GM23248 (cell line): Measurements from ENCODE around the gene VCL. TPM values are rescaled to one million over a fixed set of nuclear protein-coding genes. Genes with fewer than 3 reads are reported as not detected.

Experiments used
- DNase-seq: peaks from one replicate; pipeline ENCODE4 v3.0.0-alpha.2; 2015
- H2AFZ ChIP-seq: fragments of 200-600 bp; sonication (generic); 2 replicates; pipeline ENCODE4 v1.6.1; 2016; ENCODE audit warnings: antibody characterized with exemption
- H3F3A ChIP-seq: fragments of 200-600 bp; sonication (generic); 2 replicates; pipeline ENCODE4 v1.6.1; 2016; ENCODE audit warnings: mild to moderate bottlenecking, antibody characterized with exemption, mixed run types; ENCODE audit not compliant: insufficient read depth
- H3K27ac ChIP-seq: fragments of 200-600 bp; sonication (generic); 2 replicates; pipeline ENCODE4 v1.5.1; 2016; ENCODE audit warnings: mild to moderate bottlenecking
- H3K27me3 ChIP-seq: fragments of 200-600 bp; sonication (generic); replicated peaks from 2 replicates; pipeline ENCODE4 v1.6.1; 2016; ENCODE audit warnings: mild to moderate bottlenecking; ENCODE audit not compliant: insufficient read depth
- H3K36me3 ChIP-seq: fragments of 200-600 bp; sonication (generic); 2 replicates; pipeline ENCODE4 v1.6.1; 2016; ENCODE audit warnings: low read depth, mild to moderate bottlenecking
- H3K4me1 ChIP-seq: fragments of 200-600 bp; sonication (generic); 2 replicates; pipeline ENCODE4 v1.6.1; 2016; ENCODE audit warnings: mild to moderate bottlenecking; ENCODE audit not compliant: insufficient read depth
- H3K4me2 ChIP-seq: fragments of 200-600 bp; sonication (generic); one replicate; pipeline ENCODE4 v1.6.1; 2016; ENCODE audit warnings: mild to moderate bottlenecking; ENCODE audit not compliant: unreplicated experiment
- H3K4me3 ChIP-seq: fragments of 200-600 bp; sonication (generic); 2 replicates; pipeline ENCODE4 v1.5.1; 2016; ENCODE audit warnings: mild to moderate bottlenecking
- H3K79me2 ChIP-seq: fragments of 200-600 bp; sonication (generic); 2 replicates; pipeline ENCODE4 v1.6.1; 2016; ENCODE audit warnings: mild to moderate bottlenecking; ENCODE audit not compliant: insufficient read depth
- H3K9ac ChIP-seq: fragments of 200-600 bp; sonication (generic); 2 replicates; pipeline ENCODE4 v1.6.1; 2016; ENCODE audit warnings: mild to moderate bottlenecking
- H3K9me2 ChIP-seq: fragments of 200-600 bp; sonication (generic); 2 replicates; pipeline ENCODE4 v1.6.1; 2016; ENCODE audit warnings: mixed run types, mild to moderate bottlenecking, moderate library complexity; ENCODE audit not compliant: insufficient read depth
- H3K9me3 ChIP-seq: fragments of 200-600 bp; sonication (generic); one replicate; pipeline ENCODE4 v1.6.1; 2017; ENCODE audit warnings: low read depth
- H4K20me1 ChIP-seq: fragments of 200-600 bp; sonication (generic); 2 replicates; pipeline ENCODE4 v1.6.0; 2016; ENCODE audit not compliant: insufficient read depth
- EZH2 ChIP-seq: fragments of 200-600 bp; sonication (generic); IDR thresholded peaks from 2 replicates; pipeline ENCODE4 v1.6.1; 2018; ENCODE audit warnings: antibody characterized with exemption, mild to moderate bottlenecking; ENCODE audit not compliant: insufficient read depth, poor library complexity, severe bottlenecking
- EZH2phosphoT487 ChIP-seq: fragments of 200-600 bp; sonication (generic); IDR thresholded peaks from 2 replicates; pipeline ENCODE4 v1.6.1; 2018; ENCODE audit warnings: antibody characterized with exemption, moderate library complexity, mild to moderate bottlenecking, low read depth; ENCODE audit not compliant: insufficient read depth
- WGBS, 2 experiments: methylation state at CpG; one replicate each; pipeline ENCODE4 v1.1.6; 2015 to 2017; ENCODE audit warnings: low lambda C conversion rate in 2 of 2, low coverage in 1 of 2; ENCODE audit errors: missing lambda C conversion rate in 2 of 2; 5-methylcytosine and 5-hydroxymethylcytosine counted together
- in situ Hi-C: fragments of 300-500 bp; cut with MboI; formaldehyde crosslinking; loops from 2 replicates; pipeline ENCODE4 v1.15.0; 2020
- polyA plus RNA-seq: library from polyadenylated mRNA; unstranded; fragments of >200 nt; fragmentation: Nextera tagmentation; extraction: Ambion mirVana; gene quantifications from 2 replicates; pipeline ENCODE4 v1.2.1, GENCODE V29; 2016
- total RNA-seq: library from RNA; depleted of rRNA; stranded (reverse); fragments of >200 nt; shearing (Covaris generic); gene quantifications from 2 replicates; pipeline ENCODE4 v1.2.3, GENCODE V29; 2014

VCL gene
- total and polyA plus RNA-seq, 2 experiments from 2014 or later, result 177 to 235 TPM

GRCh38 chr10:74110120-74110519 is 112.2 kb downstream of the VCL start:
- TF ChIP-seq EZH2 (no peak), EZH2phosphoT487 (no peak)
- Histone ChIP-seq H3K4me3 (no peak overlapping the region), H3K9ac (no peak overlapping the region), H3K27ac (no peak overlapping the region), H3K4me1 (peaks cover 13% of the 10 kb centered on the region), H4K20me1 (0 out of 2 replicates have a peak, but pooled peaks cover 5% of the 10 kb centered on the region), H3K79me2 (peaks cover 98% of the 10 kb centered on the region), H3F3A (peaks cover 55% of the 10 kb centered on the region), H3K36me3 (peaks cover 87% of the 10 kb centered on the region), H2AFZ (no peak overlapping the region), H3K27me3 (no peaks in the 10 kb centered on the region), H3K9me2 (no peaks in the 10 kb centered on the region), H3K9me3 (no peaks in the 10 kb centered on the region), H3K4me2 (no peak overlapping the region)
- DNase-seq, result no peak
- in situ Hi-C loops, result no loop called here
- WGBS, 2 experiments, result 13 to 18% methylated on average over 1 of the region's 1 CpG

- H4K20me1 ChIP-seq, result 0 out of 2 replicates have a peak, but pooled peaks cover 5% of the 10 kb centered on the region
Observed at GRCh38 chr10:74111799-74112198, 113.9 kb downstream of the VCL start.

GRCh38 chr10:74113546-74113945 is 115.6 kb downstream of the VCL start:
- DNase-seq, result peak; percentile 62
- Histone ChIP-seq H3K9ac (peak overlapping the region; percentile 5; the same call in 1 of the 2 replicates), H3K36me3 (peaks cover 83% of the 10 kb centered on the region), H2AFZ (no peak overlapping the region), H4K20me1 (0 out of 2 replicates have a peak, but pooled peaks cover 5% of the 10 kb centered on the region), H3K27me3 (no peaks in the 10 kb centered on the region), H3K79me2 (peaks cover 79% of the 10 kb centered on the region), H3K4me3 (no peak overlapping the region), H3K4me2 (no peak overlapping the region), H3K4me1 (peaks cover 14% of the 10 kb centered on the region), H3K9me2 (no peaks in the 10 kb centered on the region), H3F3A (peaks cover 77% of the 10 kb centered on the region), H3K27ac (peak overlapping the region; percentile 34), H3K9me3 (no peaks in the 10 kb centered on the region)
- 4 to 17% methylated on average over 1 of the region's 1 CpG for WGBS, 2 experiments
- no peak for TF ChIP-seq EZH2phosphoT487
- no peak for TF ChIP-seq EZH2
- in situ Hi-C loops, result no loop called here

More at GRCh38 chr10:74111799-74112198, 113.9 kb downstream of the VCL start:
- H3K27ac ChIP-seq, result no peak overlapping the region
- peaks cover 95% of the 10 kb centered on the region for H3K79me2 ChIP-seq
- no peak overlapping the region for H2AFZ ChIP-seq
- H3K9me3 ChIP-seq, result no peaks in the 10 kb centered on the region
- TF ChIP-seq EZH2 (no peak), EZH2phosphoT487 (no peak)
- no peak for DNase-seq
- no peak overlapping the region for H3K9ac ChIP-seq
- no peak overlapping the region for H3K4me3 ChIP-seq
- peaks cover 87% of the 10 kb centered on the region for H3K36me3 ChIP-seq
- in situ Hi-C loops, result no loop called here
- no peak overlapping the region for H3K4me2 ChIP-seq
- no peaks in the 10 kb centered on the region for H3K27me3 ChIP-seq
- H3F3A ChIP-seq, result peaks cover 66% of the 10 kb centered on the region
- peaks cover 13% of the 10 kb centered on the region for H3K4me1 ChIP-seq
- H3K9me2 ChIP-seq, result no peaks in the 10 kb centered on the region
- 97% methylated on average over 14 of the region's 14 CpGs for WGBS, 2 experiments

GRCh38 chr10:74114041-74114448 is 116.1 kb downstream of the VCL start:
- Histone ChIP-seq H3K27ac (peak overlapping the region; percentile 34), H3K36me3 (peaks cover 82% of the 10 kb centered on the region), H3K27me3 (no peaks in the 10 kb centered on the region), H2AFZ (no peak overlapping the region), H3K9me2 (no peaks in the 10 kb centered on the region), H4K20me1 (0 out of 2 replicates have a peak, but pooled peaks cover 5% of the 10 kb centered on the region), H3K4me1 (peaks cover 19% of the 10 kb centered on the region), H3K4me2 (no peak overlapping the region), H3K9ac (peak overlapping the region; percentile 5; the same call in 1 of the 2 replicates), H3K79me2 (peaks cover 74% of the 10 kb centered on the region), H3K4me3 (no peak overlapping the region), H3K9me3 (no peaks in the 10 kb centered on the region), H3F3A (peaks cover 79% of the 10 kb centered on the region)
- peak; percentile 43 for DNase-seq
- no peak for TF ChIP-seq EZH2
- TF ChIP-seq EZH2phosphoT487, result no peak
- in situ Hi-C loops, result no loop called here
- WGBS, 2 experiments, result 70 to 74% methylated on average over 12 of the region's 12 CpGs

- Histone ChIP-seq H3K27me3 (no peaks in the 10 kb centered on the region), H3F3A (peaks cover 91% of the 10 kb centered on the region), H3K9me3 (no peaks in the 10 kb centered on the region), H3K27ac (peak overlapping the region; percentile 64), H3K4me3 (no peak overlapping the region), H2AFZ (no peak overlapping the region), H3K4me1 (peaks cover 26% of the 10 kb centered on the region), H3K36me3 (peaks cover 85% of the 10 kb centered on the region), H3K4me2 (no peak overlapping the region), H3K9me2 (no peaks in the 10 kb centered on the region), H3K79me2 (peaks cover 45% of the 10 kb centered on the region), H3K9ac (no peak overlapping the region), H4K20me1 (no peaks in the 10 kb centered on the region)
- TF ChIP-seq EZH2phosphoT487, result no peak
- TF ChIP-seq EZH2, result no peak
- 90 to 95% methylated on average over 4 of the region's 4 CpGs for WGBS, 2 experiments
- in situ Hi-C loops, result no loop called here
- DNase-seq, result no peak
Observed at GRCh38 chr10:74117738-74118137, 119.8 kb downstream of the VCL start.
